ENCODE measurements around the gene FRMPD1.

FRMPD1 gene

DNA sequence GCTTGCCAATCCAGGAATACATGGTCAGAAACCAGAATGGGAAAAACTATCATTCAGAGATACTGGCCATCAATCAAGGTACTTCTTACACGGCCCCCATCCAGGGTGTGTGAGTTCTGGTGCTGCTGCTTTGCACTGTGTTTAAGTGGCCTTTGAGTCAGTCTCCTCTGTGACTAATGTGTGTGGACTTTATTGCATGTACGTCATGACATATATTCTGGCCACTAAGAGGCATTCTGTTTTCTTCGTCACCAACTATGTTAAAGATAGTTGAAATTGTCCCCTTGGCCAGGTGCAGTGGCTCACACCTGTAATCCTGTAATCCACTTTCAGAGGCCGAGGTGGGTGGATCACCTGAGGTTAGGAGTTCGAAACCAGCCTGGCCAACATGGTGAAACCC lies 125.6 kb downstream of the FRMPD1 start:
- DNase-seq (ENCODE audit: low read depth, low spot score): no peak

- DNase-seq (ENCODE audit: low read depth, low spot score): no peak
Observed at GRCh38 chr9:37778534-37778933, 127.8 kb downstream of the FRMPD1 start.

GRCh38 chr9:37784291-37784615 lies 133.5 kb downstream of the FRMPD1 start:
- DNase-seq (ENCODE audit: low read depth, low spot score): no peak

GRCh38 chr9:37784616-37785483 lies 134.1 kb downstream of the FRMPD1 start, which contains the start of gene EXOSC3:
EXOSC3 (minus strand) TSS chr9:37785064; CDS start chr9:37785044, 20 bp downstream.
- peak; percentile 53 for DNase-seq (ENCODE audit: low read depth, low spot score)

GRCh38 chr9:37787059-37787458 lies 136.3 kb downstream of the FRMPD1 start:
- DNase-seq (ENCODE audit: low read depth, low spot score): no peak

DNA sequence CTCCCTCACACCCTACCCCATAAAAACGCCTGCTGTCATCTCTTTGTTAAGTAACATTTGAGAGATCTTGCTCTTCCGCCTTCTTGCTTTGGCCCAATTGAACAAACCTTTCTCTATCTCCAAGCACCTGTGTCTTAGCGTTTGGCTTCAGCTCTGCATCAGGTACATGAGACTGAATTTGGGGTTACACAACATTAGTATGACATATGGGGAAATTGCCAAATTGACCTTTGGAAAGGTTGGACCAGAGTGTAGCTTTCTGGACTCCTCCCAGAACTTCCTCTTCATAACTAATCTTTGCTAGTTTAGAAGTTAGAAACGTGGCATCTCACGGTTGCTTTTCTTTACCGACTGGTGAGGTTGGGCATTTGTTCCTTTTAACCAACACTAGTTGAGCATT lies 137.6 kb downstream of the FRMPD1 start:
- no peak for DNase-seq (ENCODE audit: low read depth, low spot score)

DNA sequence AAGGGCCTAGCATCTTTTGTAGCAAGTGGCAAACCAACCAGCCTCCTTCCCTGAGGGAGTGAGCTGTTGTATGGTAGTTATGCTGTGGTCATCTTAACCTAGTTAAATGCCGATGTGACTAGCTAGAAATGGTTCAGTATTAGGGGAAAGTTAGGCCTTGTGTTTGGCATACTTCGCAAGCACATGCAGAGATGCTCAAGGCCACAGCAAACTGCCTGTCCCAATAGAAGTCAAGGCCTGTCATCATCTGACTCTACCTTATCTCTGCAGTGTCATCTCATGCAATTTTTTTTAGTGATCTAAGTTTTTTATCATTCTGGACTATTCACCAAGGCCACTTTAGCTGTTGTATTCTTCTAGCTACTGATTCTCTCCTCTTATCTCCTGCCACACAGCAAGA lies 139.3 kb downstream of the FRMPD1 start:
- DNase-seq (ENCODE audit: low read depth, low spot score): no peak

- no peak for DNase-seq (ENCODE audit: low read depth, low spot score)
Observed at GRCh38 chr9:37792122-37792521, 141.4 kb downstream of the FRMPD1 start.

- DNase-seq (ENCODE audit: low read depth, low spot score): no peak
Observed at GRCh38 chr9:37796232-37796631, 145.5 kb downstream of the FRMPD1 start.
